T-helper 2 cell treated with Interferon-gamma antibody and Interleukin-4, amounts not matched to agents 100 ng/mL and 5 ng/mL, for 36 hours (primary cell): ENCODE data around the gene OR2T12. TPM values are rescaled to one million over a fixed set of nuclear protein-coding genes. Genes with fewer than 3 reads are reported as not detected.
"Not testable (repeated sequence)": the region's sequence is repeated elsewhere in the genome, so short reads cannot be mapped to it uniquely, and the experiment has no call there.

Experiments
- intact Hi-C: fragments of 100-400 bp; cut with micrococcal nuclease; formaldehyde crosslinking; loops from one replicate; pipeline ENCODE4 v1.15.1; 2023
- total RNA-seq: library from RNA; stranded (reverse); gene quantifications from 2 replicates; pipeline ENCODE4 v1.2.3, GENCODE V29; 2022

Gene OR2T12
- total RNA-seq: not detected in 2 replicates

- intact Hi-C loops: no loop called here
Observed at GRCh38 chr1:248303324-248303723, at the start of gene OR2T12. TSS of gene OR2T12 (minus strand) at chr1:248303424. CDS start at chr1:248295578, 7,846 bp downstream.

GRCh38 chr1:248348475-248348874 is 45.3 kb upstream of the OR2T12 start, which contains the start of gene OR14C36:
TSS of gene OR14C36 (plus strand) at chr1:248348775. CDS start at chr1:248348775, 0 bp downstream.
- intact Hi-C loops: no loop called here

- intact Hi-C loops: no loop called here
Observed at GRCh38 chr1:248343451-248343850, 40.2 kb upstream of the OR2T12 start.

- intact Hi-C loops: no loop called here
Observed at GRCh38 chr1:248324468-248324867, 21.2 kb upstream of the OR2T12 start, which contains the start of gene OR2M7. TSS of gene OR2M7 (minus strand) at chr1:248324568. CDS start at chr1:248324568, 0 bp downstream.

GRCh38 chr1:248316796-248317195 is 13.6 kb upstream of the OR2T12 start:
- intact Hi-C loops: no loop called here

GRCh38 chr1:248306740-248307139 is 3.5 kb upstream of the OR2T12 start:
- intact Hi-C loops: not testable (repeated sequence)

GRCh38 chr1:248306103-248306502 is 2.9 kb upstream of the OR2T12 start:
- intact Hi-C loops: no loop called here

- intact Hi-C loops: not testable (repeated sequence)
Observed at GRCh38 chr1:248305672-248306071, 2.4 kb upstream of the OR2T12 start.

- intact Hi-C loops: no loop called here
Observed at GRCh38 chr1:248288391-248288790, 14.8 kb downstream of the OR2T12 start.

GRCh38 chr1:248277876-248278275 is 25.3 kb downstream of the OR2T12 start, which contains the start of gene OR2T33:
TSS of gene OR2T33 (minus strand) at chr1:248277976. CDS start at chr1:248273814, 4,162 bp downstream.
- intact Hi-C loops: no loop called here

- intact Hi-C loops: not testable (repeated sequence)
Observed at GRCh38 chr1:248273225-248273624, 30.0 kb downstream of the OR2T12 start.

GRCh38 chr1:248268178-248268577 is 35.0 kb downstream of the OR2T12 start:
- intact Hi-C loops: no loop called here

GRCh38 chr1:248259309-248259708 is 43.9 kb downstream of the OR2T12 start:
- intact Hi-C loops: not testable (repeated sequence)

- intact Hi-C loops: loop anchor here (1.0 kb wide), 1 partner anchor 564 kb away; no protein-coding TSS in a partner anchor
Observed at GRCh38 chr1:248243204-248243603, 60.0 kb downstream of the OR2T12 start.

Other genes starting within 250 kb of the OR2T12 start
- gene OR2L13, start 208.2 kb downstream of the OR2T12 start, total RNA-seq: not detected in 2 replicates
- gene OR2M5, start 158.3 kb downstream of the OR2T12 start, total RNA-seq: not detected in 2 replicates
- gene OR2M2, start 128.6 kb downstream of the OR2T12 start, total RNA-seq: not detected in 2 replicates
- not detected in 2 replicates for gene OR2M3, start 106.2 kb downstream of the OR2T12 start, total RNA-seq
- not detected in 2 replicates for gene OR2M4, start 72.0 kb downstream of the OR2T12 start, total RNA-seq
- not detected in 2 replicates for gene OR2T33, start 25.4 kb downstream of the OR2T12 start, total RNA-seq
- gene OR2M7, start 21.1 kb upstream of the OR2T12 start, total RNA-seq: not detected in 2 replicates
- gene OR14C36, start 45.4 kb upstream of the OR2T12 start, total RNA-seq: not detected in 2 replicates
- gene OR2T4, start 58.2 kb upstream of the OR2T12 start, total RNA-seq: not detected in 2 replicates
- not detected in 2 replicates for gene OR2T6, start 72.3 kb upstream of the OR2T12 start, total RNA-seq
- not detected in 2 replicates for gene OR2T1, start 99.6 kb upstream of the OR2T12 start, total RNA-seq
- gene OR2T2, start 142.2 kb upstream of the OR2T12 start, total RNA-seq: not detected in 2 replicates
- gene OR2T3, start 169.9 kb upstream of the OR2T12 start, total RNA-seq: not detected in 2 replicates
- not detected in 2 replicates for gene OR2T5, start 185.2 kb upstream of the OR2T12 start, total RNA-seq
- not detected in 2 replicates for gene OR2G6, start 204.6 kb upstream of the OR2T12 start, total RNA-seq